NCI-H1417 treated with DMSO at 0.1 percent for 48 hours (cell line): ENCODE data around the gene CYBC1.

Source experiments
- DNase-seq: peaks from one replicate; lab custom pipeline; 2025; lab: John Stamatoyannopoulos, UW

CYBC1 gene

DNA sequence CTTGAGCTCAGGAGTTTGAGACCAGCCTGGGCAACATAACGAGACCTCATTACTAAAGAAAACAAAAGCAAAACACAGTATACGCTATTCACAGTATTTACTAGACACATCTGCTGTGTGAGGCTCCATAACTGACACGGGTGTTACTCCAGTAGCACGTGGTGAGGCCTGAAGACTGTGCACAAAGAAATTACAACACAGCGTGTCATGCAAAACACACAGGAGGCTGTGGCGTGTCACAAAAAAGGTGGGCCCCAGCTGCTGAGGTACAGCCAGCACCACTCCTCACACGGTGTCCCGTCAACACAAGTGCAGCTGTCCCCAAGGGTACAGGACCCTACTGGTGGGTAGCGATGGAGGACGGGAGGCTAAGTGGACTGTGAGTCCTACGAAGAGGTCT lies 2.7 kb downstream of the CYBC1 start:
- no peak for DNase-seq

DNA sequence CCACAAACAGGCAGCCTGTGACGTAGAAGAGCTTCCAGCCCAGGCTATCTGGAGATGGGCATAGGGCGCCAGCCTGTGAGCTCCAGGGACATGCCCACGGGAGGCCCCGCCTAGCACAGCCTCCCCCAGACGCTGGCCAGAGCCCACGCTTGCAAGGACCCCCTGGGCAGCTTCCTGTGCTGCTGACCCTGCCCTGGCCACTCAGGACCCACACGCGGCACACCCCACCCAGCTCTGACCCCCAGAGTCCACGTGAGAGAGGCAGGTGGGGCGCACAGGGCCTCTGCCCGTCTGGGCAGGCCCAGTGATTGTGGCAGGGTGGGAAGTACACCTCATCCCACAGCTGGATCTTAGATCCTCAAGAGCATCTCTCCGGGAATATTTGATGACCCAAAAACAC lies 3.9 kb downstream of the CYBC1 start:
- no peak for DNase-seq

DNA sequence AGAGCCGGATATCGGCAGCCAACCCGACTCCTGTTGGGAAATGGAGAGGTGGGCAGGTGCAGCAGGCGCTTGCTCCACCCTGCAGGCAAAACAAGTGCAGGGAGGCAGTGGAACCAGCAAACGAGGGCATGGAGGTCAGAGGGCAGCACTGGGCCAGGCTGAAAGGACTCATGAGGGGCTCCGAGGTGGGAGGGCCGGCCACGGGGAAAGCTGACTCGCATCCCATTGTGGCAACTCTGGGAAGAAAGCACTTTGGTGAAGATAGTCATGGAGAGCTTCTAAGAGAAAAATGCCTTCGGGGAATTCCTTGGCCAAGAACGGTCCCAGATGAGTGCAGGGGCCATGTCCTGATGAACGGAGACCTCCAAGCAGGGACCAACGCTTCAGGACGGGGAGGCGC lies 4.4 kb downstream of the CYBC1 start:
- no peak for DNase-seq

DNA sequence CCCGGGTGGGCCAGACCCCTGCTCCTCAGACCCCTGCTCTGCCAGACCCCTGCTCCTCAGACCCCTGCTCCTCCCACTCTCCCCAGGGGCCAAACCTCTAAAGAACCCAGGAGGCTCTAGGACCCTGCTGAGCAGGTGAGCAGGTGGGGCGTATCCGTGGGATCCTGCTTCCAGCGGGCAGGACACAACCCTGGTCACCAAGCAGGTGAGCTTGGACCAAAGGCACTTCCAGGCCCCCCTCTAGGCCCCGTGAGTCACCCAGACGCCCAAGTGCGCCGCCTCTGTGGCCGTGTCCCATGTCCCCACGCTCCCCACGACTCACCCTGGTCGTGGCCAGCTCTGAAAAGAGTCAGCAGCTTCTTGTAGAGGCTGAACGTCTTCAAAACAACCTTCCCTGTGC lies 5.0 kb downstream of the CYBC1 start:
- no peak for DNase-seq

DNA sequence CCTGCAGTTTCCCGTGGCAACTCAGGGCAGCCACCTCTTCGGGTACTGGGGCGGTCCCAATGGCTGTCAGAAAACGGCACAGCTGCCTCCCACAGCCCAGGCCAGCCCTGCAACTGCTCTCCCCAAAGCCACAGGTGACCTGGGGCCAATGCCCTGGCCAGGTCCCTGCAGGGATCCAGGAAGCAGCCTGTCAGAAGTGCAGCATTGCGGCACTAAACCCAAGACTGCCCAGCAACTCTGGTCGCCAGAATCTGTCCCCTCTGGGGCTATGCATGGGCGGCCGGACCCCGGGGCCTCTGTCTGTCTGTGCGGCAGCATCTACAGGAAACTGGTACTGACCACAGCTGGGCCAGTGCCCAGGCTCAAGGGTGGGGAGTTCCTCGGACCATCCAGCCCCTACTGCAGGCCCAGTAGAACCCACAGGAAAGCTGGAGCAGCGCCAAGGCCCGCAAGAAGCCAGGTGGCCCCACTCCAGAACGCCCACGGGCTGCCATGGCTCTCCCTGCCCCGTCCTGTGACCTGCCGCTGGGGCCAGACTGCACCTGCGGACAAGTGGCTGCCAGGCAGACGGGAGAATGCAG lies 5.5 kb downstream of the CYBC1 start:
- DNase-seq = no peak

DNA sequence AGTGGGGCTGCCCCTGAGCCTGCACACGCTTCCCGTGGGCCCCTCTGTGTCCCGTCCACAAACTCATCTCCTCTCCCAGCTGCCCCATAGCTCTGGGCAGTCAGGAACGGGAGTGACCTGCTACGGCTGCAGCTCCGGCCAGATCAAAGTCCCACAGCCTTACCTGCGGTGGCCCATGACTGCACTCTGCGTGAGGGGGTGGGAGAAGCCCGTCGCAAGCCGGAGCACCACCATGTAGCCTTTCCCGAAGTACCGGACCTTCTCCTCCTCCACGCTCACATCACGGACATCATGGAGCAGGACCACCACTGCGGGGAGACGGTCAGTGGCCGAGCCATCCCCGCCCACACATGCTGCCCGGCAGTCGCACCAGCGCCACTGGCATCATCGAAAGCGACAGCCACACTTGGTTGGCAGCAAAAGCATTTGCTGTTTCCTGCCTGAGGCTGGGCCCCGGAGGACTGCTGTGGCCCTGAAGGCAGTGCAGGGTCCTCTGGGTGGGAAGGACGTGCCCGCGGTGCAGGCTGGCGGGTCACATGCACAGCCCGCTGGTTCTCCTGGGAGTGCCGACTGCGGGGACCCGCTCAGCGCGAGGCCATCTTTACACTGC lies 6.2 kb downstream of the CYBC1 start:
- DNase-seq = no peak

DNA sequence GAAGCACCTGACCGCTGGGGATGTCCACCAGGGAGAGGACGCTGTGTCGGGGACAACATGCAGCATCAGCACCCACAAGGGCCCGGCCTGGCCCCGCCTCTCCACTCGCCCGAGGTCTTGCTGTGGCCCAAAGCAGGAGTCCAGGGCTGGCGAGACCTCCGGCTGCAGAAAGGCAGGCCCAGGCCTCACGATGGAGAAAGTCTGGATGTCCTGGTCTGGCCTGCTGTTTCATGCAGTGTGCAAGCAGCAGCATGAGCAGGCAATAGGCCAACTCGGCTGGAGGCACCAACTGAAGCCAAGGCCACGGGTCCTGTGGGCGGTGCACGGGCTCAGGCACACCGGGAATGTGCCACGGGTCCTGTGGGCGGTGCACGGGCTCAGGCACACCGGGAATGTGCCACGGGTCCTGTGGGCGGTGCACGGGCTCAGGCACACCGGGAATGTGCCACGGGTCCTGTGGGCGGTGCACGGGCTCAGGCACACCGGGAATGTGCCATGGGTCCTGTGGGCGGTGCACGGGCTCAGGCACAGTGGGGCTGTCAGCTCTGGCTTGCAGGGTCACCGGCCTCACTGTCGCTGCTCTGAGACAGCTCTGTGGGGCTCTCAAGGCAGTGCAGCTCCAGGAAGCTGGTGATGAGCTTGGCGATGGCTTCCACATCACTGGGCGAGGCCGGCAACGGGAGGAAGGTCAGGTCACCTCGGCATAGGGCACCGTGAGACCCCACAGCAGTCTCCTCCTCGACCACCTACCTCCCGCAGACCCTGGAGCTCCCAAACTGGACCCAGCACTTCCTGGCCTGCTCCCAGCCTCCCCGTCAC lies 6.9 kb downstream of the CYBC1 start:
- DNase-seq = no peak

DNA sequence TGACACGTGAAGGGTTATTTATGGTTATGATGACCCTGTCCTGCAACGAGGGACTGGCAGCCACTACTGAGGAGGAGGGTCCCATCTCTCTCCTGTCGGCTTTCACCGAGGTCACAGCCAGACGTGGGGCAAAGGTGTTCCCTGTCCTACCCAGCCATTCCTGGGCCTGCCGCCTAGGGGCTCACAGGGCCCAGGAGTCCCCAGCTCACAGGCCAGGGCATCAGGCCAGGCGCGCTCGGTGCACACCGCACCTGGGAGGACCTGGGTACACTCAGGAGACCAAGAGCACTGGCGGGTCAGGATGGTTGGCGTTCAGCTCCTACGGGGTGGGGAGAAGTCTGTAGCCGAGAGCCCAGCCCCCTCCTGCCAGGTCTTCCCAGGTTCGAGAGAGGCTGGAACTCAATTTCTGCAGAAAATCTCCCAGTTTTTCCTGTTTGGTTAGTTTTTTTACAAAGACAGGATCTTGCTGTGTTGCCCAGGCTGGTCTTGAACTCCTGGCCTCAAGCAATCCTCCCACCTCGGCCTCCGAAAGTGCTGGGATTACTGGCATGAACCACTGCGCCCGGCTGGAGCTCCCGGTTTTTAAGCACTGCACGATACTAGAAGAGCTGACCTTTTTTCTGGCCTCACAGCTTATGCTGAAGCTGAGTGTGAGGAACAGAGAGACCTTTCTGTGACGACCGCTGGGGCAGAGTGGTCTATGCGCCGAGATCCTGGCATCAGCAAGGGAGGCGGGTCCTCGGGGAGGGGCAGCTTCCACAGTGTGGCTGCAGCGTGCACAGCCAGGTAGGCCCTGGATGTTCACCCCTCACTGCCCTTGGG lies 7.7 kb downstream of the CYBC1 start:
- no peak for DNase-seq

DNA sequence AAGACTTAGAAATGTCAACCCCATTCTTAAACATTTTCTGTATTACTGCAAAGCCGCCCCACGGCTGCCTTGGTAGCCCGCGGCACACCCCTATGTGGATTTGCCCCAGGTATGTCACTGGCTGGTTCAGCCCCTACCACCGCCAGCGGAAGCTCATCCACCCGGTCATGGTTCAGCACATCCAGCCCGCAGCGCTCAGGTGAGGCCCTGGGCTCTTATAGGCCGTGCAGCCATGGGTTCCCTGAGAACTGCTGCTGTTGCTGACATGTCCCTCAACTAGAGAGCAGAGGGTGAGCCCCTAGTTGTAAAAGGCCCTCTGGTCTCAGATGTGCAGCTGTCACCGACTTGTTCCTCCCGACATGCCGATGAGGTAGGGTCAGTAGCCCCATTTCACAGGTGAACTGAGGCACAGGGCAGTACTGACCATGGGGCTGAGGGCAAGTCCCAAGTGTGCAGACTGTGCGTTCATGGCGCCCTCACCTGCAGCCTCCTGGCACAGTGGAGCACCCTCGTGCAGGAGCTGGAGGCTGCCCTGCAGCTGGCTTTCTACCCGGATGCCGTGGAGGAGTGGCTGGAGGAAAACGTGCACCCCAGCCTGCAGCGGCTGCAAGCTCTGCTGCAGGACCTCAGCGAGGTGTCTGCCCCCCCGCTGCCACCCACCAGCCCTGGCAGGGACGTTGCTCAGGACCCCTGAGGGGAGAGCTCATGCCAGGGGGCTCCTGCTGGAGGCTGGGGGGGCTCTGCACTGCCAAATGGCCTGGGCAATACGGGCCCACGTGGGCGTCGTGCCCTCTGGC lies 8.7 kb downstream of the CYBC1 start:
- no peak for DNase-seq

DNA sequence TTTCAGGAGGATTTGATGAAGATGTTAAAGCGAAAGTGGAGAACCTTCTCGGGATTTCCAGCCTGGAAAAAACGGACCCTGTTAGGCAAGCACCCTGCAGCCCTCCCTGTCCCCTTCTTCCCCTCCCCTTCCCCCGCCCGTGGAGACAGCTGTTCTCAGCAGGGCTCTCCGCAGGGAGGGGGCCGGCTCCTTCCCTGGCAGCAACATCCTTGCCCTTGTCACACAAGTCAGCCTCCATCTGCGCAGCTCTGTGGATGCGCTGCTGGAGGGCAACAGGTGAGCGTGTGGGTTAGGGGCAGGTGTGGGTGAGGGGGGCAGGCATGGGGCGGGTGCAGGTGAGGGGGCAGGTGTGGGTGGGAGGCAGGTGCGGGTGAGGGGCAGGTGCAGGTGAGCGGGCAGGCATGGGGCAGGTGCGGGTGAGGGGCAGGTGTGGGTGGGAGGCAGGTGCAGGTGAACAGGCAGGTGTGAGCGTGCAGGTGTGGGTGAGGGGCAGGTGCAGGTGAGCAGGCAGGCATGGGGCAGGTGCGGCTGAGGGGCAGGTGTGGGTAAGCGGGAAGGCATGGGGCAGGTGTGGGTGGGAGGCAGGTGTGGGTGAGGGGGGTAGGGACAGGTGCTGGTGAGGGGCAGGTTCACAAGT lies 9.4 kb downstream of the CYBC1 start:
- DNase-seq = no peak

DNA sequence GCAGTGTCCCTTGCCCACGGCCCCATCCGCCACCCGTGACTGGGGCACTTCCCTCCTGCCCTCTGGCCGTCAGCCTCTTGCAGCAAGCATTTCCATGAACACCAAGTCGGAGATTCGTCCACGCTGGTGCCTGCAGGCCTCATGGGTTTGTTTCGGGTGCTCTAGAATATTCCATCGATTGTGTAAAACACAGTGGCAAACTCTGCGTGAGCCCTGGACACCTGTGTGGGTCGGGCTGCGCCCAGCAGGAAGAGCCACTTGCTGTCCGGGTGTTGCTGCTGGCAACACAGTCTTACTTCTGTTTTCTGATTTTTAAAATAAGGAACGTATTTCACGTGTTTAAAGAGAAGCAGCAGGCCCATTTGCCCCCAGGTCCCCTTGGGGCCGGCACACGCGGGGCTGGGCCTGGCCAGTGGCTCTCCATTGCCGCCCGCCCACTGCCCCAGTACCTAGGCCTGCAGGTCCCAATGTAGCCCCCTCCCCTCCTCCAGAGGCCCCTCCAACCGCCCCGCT lies 10.0 kb downstream of the CYBC1 start:
- DNase-seq = no peak

DNA sequence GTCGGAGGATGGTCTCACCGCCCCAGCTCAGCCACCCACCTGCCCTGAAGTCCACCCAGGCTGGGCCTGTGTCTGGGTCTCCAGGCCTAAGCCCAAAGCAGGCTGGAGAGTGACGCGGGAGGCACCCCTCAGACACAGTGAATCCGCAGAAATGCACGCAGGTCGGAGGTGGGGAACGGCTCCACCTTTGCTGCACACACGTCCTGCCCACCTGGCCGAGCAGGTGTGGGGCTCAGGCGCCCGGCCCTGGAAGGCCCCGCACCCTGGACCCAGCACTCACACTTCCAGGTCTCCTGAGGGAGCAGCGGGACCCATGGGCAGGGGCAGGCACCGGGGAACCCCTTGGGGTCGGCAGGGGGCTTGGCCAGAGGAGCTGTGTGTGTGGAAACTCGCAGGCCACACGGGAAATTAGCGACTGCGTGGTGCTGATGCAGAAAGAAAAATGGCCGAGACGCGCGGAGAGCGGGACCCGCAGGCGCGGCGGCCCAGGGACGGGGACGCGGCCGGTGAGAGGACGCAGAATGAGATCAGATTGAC lies 10.7 kb downstream of the CYBC1 start:
- DNase-seq = no peak

DNA sequence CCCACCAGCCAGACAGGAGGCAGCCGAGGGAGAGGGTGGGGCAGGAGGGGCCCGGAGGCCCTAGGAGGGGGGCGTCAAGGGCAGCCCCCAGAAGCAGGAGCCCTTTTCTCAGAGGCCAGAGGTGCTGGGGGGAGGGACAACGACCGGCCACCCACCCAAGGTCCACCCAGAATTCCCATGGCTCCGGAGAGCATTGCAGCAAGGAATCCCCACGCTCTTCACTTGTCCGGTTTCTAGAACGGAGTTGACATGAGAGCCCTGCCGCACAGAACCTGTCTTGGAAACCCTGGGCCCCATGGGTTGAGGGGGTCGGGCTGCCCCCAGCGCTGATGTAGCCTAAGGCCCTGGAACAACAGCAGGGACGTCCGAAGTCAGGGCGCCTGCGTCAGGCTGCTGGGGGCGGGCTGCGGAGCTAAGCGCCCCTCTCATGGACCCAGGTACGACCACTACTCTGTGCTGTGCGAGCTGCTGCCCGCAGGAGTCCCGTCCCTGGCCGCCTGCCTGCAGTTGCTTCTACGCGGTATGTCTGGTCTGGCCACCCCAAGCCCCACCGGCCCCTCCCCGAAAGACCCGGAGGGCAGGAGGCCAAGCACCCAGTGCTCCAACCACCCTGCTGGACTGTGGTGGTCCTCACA lies 11.2 kb downstream of the CYBC1 start:
- DNase-seq = no peak

DNA sequence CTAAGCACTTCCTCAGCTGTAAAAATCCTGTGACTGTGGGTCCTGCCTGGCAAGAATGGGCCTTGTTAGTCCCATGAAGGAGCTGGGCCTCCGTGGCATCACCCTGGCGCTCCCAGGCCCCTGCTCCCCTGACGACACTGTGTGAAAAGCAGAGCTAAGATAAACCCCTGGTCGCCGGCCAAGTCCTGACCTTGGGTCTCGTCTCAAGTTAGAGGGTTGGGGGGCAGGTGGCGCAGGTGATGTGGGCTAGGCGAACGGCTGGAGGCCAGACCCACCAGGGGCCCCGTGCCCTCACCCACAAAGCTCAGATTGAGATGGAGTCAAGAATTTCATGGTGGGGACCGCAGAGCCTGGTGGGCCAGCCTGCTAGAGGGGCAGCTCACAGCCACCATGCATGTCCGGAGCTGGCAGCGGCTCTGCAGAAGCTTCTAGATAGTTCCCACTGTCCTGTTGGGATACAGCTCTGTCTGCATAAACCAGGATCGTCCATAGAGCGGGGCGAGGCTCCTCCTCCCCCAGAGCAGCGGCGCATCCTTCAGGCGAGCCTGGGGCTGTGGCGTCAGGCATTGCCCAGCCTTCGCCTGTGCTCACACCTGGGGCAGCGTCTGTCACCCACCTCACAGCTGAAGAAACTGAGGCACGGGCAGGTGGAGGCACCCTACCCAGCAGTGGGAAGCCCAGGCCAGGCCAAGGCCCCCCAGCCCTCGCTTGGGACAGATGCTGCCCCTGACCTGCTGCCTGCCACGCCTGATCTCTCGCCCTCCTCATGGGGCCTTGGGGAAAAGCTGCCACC lies 12.0 kb downstream of the CYBC1 start:
- no peak for DNase-seq

DNA sequence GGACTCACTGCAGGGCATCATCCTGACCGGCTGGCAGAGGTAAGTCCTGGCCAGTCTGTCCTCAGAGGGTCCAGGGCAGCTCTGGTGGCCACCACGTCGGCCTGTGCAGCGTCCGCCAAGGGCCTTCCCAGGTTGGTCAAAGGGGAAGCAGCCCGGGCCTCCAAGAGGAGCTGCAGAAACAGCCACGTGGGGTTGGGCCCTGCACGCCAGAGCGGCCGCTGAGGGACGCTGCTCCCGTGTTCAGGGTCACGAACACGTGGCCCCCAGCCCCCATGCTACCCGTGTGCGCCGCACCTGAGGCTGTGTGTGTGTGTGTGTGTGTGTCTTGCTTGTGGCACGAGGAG lies 13.3 kb downstream of the CYBC1 start:
- no peak for DNase-seq

DNA sequence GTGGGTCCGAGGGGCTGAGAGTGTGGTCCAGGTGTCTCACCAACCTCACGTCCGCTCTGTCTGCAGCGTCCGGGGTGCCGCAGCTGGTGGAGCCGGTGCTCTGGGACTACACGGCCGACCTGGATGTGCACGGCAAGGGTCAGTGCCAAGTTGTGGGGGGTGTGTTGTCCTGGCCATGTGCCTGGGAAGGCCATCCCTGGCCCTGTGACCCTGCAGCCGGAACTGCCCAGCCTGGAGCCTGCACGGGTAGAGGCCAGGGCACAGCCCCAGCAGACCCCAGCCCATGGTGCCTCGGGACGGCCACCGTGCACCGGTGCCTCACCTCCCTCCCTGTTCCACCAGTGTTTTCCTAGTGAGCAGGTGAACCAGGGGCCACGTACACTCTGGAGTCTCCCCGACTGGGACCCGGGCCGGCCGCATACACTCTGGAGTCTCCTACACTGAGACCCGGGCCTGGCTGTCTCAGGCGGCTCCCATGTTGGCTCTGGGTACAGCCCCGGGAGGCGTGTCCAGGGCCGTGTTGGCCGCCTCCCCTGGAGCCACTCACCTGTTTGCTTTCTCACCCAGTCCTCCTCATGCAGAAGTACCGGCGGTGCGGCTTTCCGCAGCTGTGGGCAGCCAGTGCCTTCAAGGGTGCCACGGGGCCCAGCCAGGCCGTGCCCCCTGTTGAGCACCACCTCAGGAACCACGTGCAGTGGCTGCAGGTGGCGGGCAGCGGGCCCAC lies 13.8 kb downstream of the CYBC1 start:
- DNase-seq = no peak

DNA sequence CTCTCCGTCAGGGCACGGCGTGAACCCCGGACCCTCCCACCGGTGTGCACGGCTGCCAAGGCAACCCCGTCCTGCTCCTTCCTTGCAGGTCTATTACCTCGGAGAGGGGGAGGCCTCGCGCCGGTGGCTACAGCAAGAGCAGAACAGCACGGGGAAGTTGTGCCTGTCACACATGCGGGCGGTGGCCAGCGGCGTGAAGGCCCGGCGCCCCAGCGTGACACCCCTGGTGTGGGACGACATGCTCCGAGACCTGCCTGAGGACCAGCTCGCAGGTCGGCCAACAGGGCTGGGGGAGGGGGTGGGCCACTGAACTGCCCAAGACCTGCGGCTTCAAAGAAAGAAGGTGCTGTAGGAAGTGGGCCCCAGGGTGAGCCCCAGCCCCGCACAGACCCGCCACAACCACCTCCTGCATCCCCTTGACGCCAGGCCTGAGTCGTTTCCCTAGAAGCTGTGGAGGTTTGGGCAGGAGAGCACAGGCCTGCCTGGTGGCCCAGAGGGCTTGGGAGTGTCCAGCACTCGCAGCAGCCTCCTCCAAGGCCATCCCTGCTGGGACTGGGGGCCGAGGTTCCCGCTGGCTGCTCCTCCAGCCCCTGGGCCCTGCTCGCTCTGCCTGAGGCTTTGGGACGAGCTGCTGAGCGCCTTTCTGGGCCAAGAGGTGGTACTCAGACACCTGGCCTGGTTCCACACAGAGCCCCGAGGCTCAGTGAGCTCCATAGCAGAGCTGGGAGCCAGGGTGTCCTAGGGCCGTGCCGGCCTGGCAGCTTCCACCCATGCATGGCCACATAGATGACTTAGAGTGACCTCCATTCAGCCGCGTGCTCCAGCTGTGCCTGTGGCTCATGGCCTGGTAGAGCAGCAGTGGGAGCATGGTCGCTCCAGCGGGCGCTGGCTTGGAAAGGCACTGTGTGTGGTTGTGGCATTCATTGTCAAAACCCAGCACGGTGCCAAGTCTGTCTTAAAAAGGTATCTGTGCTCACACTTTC lies 14.7 kb downstream of the CYBC1 start:
- DNase-seq = no peak

DNA sequence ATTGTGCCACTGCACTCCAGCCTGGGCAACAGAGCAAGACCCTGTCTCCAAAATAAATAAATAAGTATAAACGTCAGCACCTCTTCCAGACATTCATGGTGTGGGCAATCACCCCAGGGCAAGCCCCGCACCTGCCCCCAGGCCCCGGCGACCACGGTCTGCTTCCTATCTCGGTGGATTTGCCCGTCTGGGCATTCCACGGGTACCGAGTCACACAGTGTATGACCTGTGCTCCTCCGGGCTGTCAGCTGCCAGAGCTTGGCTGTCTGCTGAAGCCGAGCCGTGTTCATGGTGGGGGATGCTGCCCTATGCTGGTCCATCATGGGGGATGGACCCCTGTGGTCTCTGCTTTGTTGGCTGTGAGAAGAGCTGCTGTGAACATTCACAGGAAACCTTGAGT lies 15.4 kb downstream of the CYBC1 start:
- DNase-seq = no peak
